ENCODE measurements around the gene TMEM79. TPM values are rescaled to one million over a fixed set of nuclear protein-coding genes. Genes with fewer than 3 reads are reported as not detected.

The TMEM79 gene
- total and polyA plus RNA-seq, 2 experiments from 2014 or later = 0.97 to 1.5 TPM

- Histone ChIP-seq H3F3A (replicated peaks; ENCODE audit: low read depth) (peaks cover 12% of the 10 kb centered on the region; the same call in 1 of the 2 replicates), H4K20me1 (replicated peaks; ENCODE audit: insufficient read depth) (peaks cover 13% of the 10 kb centered on the region), H3K36me3 (ENCODE audit: insufficient read depth) (no peaks in the 10 kb centered on the region), H3K9me2 (ENCODE audit: insufficient read depth) (no peaks in the 10 kb centered on the region), H3K79me2 (replicated peaks; ENCODE audit: insufficient read depth) (peaks cover 19% of the 10 kb centered on the region), H3K27me3 (ENCODE audit: insufficient read depth) (no peaks in the 10 kb centered on the region), H3K4me3 (no peak overlapping the region), H3K4me2 (no peak overlapping the region), H3K27ac (ENCODE audit: low read depth) (no peak overlapping the region), H3K4me1 (ENCODE audit: insufficient read depth) (peaks cover 16% of the 10 kb centered on the region), H2AFZ (no peak overlapping the region)
- Mint-ChIP-seq H3K4me1 (peaks cover 19% of the 10 kb centered on the region), H3K4me3 (no peak overlapping the region), H3K27ac (no peak overlapping the region), H3K27me3 (ENCODE audit: insufficient read depth, low read depth, poor library complexity) (peaks cover 12% of the 10 kb centered on the region), H3K36me3 (ENCODE audit: low read depth) (no peaks in the 10 kb centered on the region; the same call in 1 of the 3 replicates), H3K9me3 (no peaks in the 10 kb centered on the region)
- TF ChIP-seq EZH2 (IDR thresholded peaks at IDR 0.05; ENCODE audit: low read depth, unreplicated experiment) = no peak
- TF ChIP-seq NANOG (IDR thresholded peaks at IDR 0.05; ENCODE audit: borderline replicate concordance) = no peak
- TF ChIP-seq CREB1 (CRISPR knock-in tag; IDR thresholded peaks at IDR 0.05; ENCODE audit: low read depth) = no peak
- TF ChIP-seq ZNF114 (CRISPR knock-in tag; IDR thresholded peaks at IDR 0.05) = no peak
- DNase-seq (ENCODE audit: low spot score) (no peak), ATAC-seq (no peak)
Observed at GRCh38 chr1:156285437-156285836, 1.3 kb downstream of the TMEM79 start.

GRCh38 chr1:156286061-156286460, 1.9 kb downstream of the TMEM79 start:
- no peak overlapping the region for H3K4me2 ChIP-seq
- no peak overlapping the region for H2AFZ ChIP-seq
- ATAC-seq = no peak
- no peak overlapping the region for H3K4me3 ChIP-seq
- H3K4me3 Mint-ChIP-seq = no peak overlapping the region
- peaks cover 7% of the 10 kb centered on the region for H4K20me1 ChIP-seq (replicated peaks; ENCODE audit: insufficient read depth)
- H3K27me3 Mint-ChIP-seq (ENCODE audit: insufficient read depth, low read depth, poor library complexity) = peaks cover 14% of the 10 kb centered on the region
- TF ChIP-seq POLR2AphosphoS5 (IDR thresholded peaks at IDR 0.05; ENCODE audit: low read depth) = no peak
- TF ChIP-seq ZNF462 (CRISPR knock-in tag; IDR thresholded peaks at IDR 0.05) = no peak
- no peak for TF ChIP-seq STAT1 (IDR thresholded peaks at IDR 0.05; ENCODE audit: unreplicated experiment)
- no peak for TF ChIP-seq ZNF331 (CRISPR knock-in tag; IDR thresholded peaks at IDR 0.05; ENCODE audit: low read depth)
- TF ChIP-seq CREB1 (CRISPR knock-in tag; IDR thresholded peaks at IDR 0.05; ENCODE audit: low read depth) = no peak
- no peak for TF ChIP-seq NANOG (IDR thresholded peaks at IDR 0.05; ENCODE audit: borderline replicate concordance)
- no peaks in the 10 kb centered on the region for H3K9me2 ChIP-seq (ENCODE audit: insufficient read depth)
- H3K4me1 Mint-ChIP-seq = peaks cover 17% of the 10 kb centered on the region
- no peaks in the 10 kb centered on the region for H3K36me3 ChIP-seq (ENCODE audit: insufficient read depth)
- H3K27me3 ChIP-seq (ENCODE audit: insufficient read depth) = no peaks in the 10 kb centered on the region
- H3K4me1 ChIP-seq (ENCODE audit: insufficient read depth) = peaks cover 16% of the 10 kb centered on the region
- H3K9me3 Mint-ChIP-seq = no peaks in the 10 kb centered on the region
- DNase-seq (ENCODE audit: low spot score) = no peak
- H3F3A ChIP-seq (replicated peaks; ENCODE audit: low read depth) = peaks cover 11% of the 10 kb centered on the region
- peaks cover 12% of the 10 kb centered on the region for H3K79me2 ChIP-seq (replicated peaks; ENCODE audit: insufficient read depth)
- H3K27ac Mint-ChIP-seq = no peak overlapping the region
- H3K27ac ChIP-seq (ENCODE audit: low read depth) = no peak overlapping the region
- no peaks in the 10 kb centered on the region; the same call in 1 of the 3 replicates for H3K36me3 Mint-ChIP-seq (ENCODE audit: low read depth)

All from GM23338 (cell line).